ENCODE measurements around the gene HOXC9.

HOXC9 gene

GRCh38 chr12:54003625-54004024 is 3.7 kb downstream of the HOXC9 start:
- DNase-seq = no peak

DNA sequence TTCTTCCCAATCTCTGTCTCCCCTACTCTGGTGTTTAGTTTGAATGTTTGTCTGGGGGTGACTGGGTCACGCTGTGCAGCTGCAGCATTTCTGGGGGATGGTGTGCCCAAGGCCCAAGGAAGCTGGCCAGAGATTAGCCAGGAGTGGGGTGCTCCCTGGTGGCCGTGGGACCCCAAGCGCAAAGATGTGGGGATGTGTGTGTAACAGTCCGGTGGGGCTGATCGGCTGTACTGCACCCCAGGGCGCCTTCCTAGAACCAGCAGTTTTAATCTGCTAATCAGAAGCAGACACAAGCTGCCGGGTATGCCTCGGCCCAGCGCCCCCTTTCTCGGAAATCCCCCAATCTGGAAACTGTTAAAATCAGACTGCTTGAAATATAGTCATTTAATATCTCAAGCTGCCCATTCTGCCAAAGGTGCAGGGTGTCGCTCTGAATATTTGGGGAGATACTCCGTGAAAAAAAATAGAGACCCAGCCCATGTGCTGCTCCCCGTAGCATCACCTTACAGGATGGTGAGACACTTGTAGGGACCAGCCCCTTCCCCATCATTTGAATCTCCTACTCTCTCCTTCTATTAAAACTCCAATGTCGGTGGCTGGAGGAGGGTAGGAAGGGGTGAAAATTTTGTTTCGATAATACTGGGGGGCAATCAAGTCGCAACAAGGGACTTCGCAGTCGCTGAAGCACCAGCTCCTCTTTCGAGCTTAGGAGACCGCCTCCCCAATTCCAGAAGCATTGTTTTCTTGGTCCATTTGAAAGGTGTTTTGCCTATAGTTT is 4.3 kb downstream of the HOXC9 start:
- DNase-seq = no peak

DNA sequence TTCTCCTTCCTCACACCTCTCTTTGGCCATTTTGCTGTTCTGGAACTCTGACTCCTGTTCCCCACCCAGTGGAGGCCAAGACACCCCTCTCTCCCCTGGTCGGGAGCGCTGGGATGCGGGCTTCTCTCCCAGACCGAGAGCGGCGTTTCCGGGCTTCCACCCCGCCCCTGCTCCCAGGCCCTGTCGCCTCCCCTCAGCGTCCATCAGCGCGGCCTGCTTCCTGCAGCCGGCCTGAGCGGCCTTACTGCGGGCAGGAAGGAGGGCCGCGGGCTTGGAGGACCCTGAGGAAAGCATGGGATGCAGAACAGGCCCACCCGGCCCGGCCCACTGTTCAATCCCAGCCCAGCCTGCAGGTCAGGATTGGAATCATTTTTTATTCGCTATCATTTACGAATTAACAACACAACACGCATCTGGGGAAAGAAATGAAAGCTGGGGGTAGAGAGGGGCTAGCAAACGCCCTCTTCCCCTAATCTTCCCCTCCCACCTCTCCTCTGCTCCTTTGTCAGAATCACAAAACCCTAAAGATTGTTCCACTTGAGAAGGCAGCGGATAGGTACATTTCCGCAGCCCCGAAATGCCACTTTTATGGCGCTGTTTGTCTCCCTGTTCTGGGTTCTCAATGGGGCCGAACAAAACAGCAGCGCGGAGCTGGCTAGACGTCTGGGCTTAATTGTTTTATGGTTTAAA is 5.0 kb downstream of the HOXC9 start:
- no peak for DNase-seq

DNA sequence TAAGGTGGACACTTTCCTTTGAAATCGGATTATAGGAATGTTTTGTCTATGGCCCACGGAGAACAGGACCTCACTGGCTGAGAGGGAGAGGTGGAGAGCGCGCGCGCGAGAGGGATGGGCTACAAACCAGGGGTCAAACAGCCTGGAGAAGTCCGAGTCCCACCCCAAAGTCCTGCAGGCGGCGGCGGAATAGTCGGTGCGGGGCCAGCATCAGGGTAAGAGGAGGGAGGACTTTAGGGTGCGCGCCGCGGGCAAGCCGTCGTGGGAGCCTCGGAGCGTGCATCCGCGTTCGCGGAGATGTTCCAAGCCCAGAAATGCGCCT is 5.5 kb downstream of the HOXC9 start:
- no peak for DNase-seq

GRCh38 chr12:54005853-54006558 is 6.0 kb downstream of the HOXC9 start:
- DNase-seq = peak; percentile 87

- DNase-seq = no peak
These were observed 6.7 kb downstream of the HOXC9 start for GRCh38 chr12:54006559-54007220.

GRCh38 chr12:54007538-54008259 is 7.7 kb downstream of the HOXC9 start:
- no peak for DNase-seq

GRCh38 chr12:54008260-54008552 is 8.2 kb downstream of the HOXC9 start:
- DNase-seq = no peak

DNA sequence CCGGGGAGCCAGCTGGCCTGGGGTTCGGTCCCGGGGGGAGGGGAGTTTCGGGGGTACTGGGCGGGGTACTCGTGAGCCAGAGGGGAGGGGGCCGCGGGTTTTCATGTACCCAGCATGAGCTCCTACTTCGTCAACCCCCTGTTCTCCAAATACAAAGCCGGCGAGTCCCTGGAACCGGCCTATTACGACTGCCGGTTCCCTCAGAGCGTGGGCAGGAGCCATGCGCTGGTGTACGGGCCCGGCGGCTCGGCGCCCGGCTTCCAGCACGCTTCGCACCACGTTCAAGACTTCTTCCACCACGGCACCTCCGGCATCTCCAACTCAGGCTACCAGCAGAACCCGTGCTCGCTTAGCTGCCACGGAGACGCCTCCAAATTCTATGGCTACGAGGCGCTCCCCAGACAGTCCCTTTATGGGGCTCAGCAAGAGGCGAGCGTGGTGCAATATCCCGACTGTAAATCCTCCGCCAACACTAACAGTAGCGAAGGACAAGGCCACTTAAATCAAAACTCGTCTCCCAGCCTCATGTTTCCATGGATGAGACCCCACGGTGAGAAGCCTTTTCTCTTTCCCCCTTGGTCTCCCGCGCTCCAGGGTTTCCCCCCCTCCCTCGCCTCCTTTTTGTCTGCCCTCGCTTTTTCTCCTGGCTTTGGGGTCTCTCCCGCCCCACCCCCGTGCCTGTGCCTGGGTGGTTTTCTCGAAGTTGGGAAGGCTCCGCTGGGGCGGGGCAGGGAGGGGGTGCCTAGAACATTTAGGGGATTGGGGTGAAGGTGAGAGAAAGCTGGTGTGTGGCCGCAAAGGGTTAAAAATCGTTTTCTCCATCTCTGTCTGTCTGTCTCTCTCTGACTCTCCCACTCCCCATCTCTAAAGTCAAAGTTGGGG is 9.5 kb downstream of the HOXC9 start:
- DNase-seq = peak; percentile 41

GRCh38 chr12:54010053-54010971 is 10.4 kb downstream of the HOXC9 start:
- no peak for DNase-seq

DNA sequence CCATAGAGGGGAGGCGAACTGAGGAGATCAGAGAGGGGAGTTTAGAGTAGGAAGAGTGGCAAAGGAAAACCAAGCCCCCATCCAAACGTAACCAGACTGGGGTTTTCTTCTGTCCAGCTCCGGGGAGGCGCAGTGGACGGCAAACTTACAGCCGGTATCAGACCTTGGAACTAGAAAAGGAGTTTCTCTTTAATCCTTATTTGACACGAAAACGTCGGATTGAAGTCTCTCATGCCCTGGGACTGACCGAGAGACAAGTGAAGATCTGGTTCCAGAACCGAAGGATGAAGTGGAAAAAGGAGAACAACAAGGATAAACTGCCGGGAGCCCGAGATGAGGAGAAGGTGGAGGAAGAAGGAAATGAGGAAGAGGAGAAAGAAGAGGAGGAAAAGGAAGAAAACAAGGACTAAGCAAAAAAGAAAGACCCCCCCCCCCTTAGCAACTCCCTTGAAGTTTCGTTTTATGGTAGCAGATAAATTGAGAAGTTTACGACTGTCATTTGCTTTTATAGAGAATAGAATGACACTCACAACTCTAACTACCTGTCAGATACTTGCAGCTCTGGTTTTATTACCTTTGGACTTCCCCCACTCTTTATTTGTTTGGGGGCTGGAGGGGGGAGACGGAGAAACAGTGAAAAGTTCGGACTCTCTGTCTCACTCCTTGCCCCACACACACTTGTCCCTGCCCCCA is 11.2 kb downstream of the HOXC9 start:
- no peak for DNase-seq

GRCh38 chr12:54011665-54012532 is 11.9 kb downstream of the HOXC9 start:
- no peak for DNase-seq

DNA sequence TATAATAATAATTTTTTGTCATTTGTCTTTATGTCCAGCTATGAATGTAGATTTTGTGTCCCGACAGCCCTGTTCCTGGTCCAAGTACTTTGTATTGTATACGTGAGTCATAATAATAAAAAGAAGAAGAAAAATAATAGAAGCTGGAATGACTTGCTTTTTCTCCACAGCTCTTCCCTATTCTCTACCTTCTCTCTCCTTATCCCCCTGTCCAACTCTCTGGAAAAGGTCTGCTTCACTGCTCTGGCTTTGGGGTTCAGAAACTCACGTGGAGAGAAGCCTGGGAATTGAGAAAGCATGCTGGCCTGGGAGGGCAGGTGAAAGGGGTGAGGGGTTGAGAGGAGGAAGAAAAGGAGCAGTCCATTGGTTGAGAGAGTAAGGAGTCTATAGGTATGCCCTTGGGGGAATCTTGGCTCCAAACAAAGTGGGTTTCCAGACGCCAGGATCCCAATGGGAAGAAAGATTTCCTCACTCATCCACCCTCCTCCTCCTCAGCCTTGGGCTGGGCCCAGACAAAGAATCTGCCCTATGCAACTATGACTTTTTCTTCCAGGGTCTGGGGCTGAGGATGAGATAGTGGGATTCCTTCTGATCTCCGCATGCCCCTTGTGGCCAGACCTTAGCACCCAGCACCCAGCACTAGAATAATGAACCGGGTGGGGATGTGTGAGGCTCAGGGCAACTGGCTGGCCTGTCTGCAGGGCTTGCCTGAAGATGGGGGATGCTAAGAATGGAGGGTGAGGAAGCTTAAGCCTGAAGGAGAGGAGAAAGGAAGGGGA is 12.9 kb downstream of the HOXC9 start:
- DNase-seq = no peak

- no peak for DNase-seq
These were observed 14.5 kb downstream of the HOXC9 start for GRCh38 chr12:54014377-54015017.

DNA sequence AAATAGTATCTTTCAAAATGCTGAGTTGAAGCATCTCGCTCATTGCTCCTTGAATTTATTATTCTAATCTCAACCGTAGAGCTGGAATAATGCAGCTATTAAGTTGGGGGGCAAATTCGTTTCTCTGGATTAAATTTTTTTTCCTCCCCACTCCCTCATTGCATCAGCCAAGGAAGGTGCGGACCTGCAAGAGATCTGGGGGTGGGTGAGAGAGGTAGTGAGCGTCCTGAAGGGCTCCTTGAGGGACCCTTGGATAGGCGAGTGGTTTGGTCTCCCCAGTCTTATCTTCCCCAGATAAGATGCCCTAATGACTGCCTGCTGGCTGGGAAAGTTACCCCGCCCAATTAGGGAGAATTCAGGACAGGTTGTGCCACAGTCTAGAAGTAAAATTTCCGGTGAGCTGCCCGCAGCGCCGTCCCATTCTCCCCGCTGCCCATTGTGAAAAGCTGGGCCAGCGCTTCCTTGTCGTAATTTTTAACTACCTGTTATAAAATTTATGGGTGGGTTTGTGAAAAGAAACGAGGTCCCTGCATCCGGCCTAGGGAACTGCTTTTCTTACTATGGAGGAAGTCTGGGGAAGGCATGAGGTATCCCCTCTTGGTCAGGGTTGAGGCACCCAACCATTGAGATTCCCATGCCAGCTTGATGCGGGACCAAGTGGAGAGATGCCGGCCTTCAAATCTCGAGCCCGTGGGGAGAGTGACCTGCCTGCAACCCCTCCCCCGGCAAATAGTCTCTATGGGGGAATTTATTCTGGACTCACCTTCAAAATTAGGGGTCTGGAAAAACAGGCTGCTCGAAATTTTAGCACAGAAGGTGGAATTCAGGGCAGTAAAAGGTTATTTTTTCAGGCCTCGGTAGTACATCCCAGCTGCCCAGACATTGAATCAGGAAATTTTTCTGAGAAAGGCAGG is 15.3 kb downstream of the HOXC9 start:
- DNase-seq = no peak

DNA sequence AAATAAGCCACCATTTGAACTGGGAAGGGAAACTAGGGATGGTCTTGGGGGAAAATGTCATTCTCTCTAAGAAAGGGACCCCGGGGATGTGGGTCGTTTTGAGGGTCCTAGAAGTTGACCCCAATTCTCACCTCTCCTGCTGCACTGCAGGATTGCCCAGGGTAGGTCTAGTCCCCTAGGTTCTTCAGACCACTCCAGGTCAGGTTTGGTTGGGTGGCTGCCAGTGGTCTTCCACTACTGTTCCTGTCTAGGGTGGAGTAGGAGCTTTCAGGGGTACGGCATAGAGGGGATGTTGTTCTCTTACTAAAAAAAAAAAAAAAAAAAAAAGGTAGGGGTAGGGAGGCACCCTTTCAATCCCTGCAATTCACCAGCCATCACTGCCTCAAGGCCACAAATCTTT is 16.1 kb downstream of the HOXC9 start:
- DNase-seq = no peak

GRCh38 chr12:54016478-54016964 is 16.6 kb downstream of the HOXC9 start:
- no peak for DNase-seq

All from hematopoietic multipotent progenitor cell treated with erythropoietin and hydrocortisone succinate and interleukin-3 and kit ligand, for 4 days (in vitro differentiated cells).